GM12878 (cell line): ENCODE results near the gene PTPRF. TPM values are rescaled to one million over a fixed set of nuclear protein-coding genes. Genes with fewer than 3 reads are reported as not detected.

Experiments used
- ATAC-seq: fragments of 200-7000 bp; cut with Tn5 transposase; 3 replicates; pipeline ENCODE4 v1.9.1; 2020; ENCODE audit warnings: mild to moderate bottlenecking, moderate library complexity
- BruUV-seq: library from RNA; stranded (reverse); fragments of 400-500 nt; replicated peaks from 2 replicates; lab custom pipeline; 2021; lab: Mats Ljungman, UMichigan
- CTCF ChIA-PET: fragments of 300-600 bp; sonication (Branson Sonifier 250); formaldehyde crosslinking; extraction: SDS; loops from one replicate; lab custom pipeline; 2021; ENCODE audit warnings: inconsistent platforms; lab: Yijun Ruan, JAX
- POLR2A ChIA-PET: fragments of 350-600 bp; formaldehyde crosslinking; extraction: SDS; loops from one replicate; lab custom pipeline; 2021; ENCODE audit warnings: inconsistent platforms; lab: Charles Lee
- RAD21 ChIA-PET: fragments of 300-600 bp; sonication (Branson Sonifier 250); formaldehyde crosslinking; loops from one replicate; lab custom pipeline; 2023; ENCODE audit warnings: antibody characterized with exemption; ENCODE audit not compliant: unreplicated experiment; lab: Charles Lee
- SMC1A ChIA-PET: fragments of 300-600 bp; sonication (Branson Sonifier 250); formaldehyde crosslinking; loops from one replicate; lab custom pipeline; 2023; ENCODE audit not compliant: unreplicated experiment, uncharacterized antibody; lab: Charles Lee
- DNase-seq: peaks from one replicate; pipeline ENCODE4 v3.0.0-alpha.2; 2011; ENCODE audit warnings: low read depth, low spot score
- FAIRE-seq: peaks from 3 replicates; lab custom pipeline; 2011; peaks lifted over from hg19 to GRCh38; lab: Jason Lieb, UNC
- H2AFZ ChIP-seq: 2 replicates; pipeline ENCODE4 v1.6.0; 2011; ENCODE audit warnings: low read depth, low read length, control low read depth; ENCODE audit not compliant: control insufficient read depth
- H3K27ac ChIP-seq: 2 replicates; pipeline ENCODE4 v1.5.1; 2011; ENCODE audit warnings: control low read depth; ENCODE audit not compliant: control insufficient read depth, insufficient read depth
- H3K27me3 ChIP-seq, 2 experiments: replicated peaks in 1 of 2; 2 replicates each; pipeline versions ENCODE4 v1.6.0 to v1.6.1; 2011; ENCODE audit warnings: low read length in 1 of 2; ENCODE audit not compliant: control insufficient read depth in 2 of 2, insufficient read depth in 2 of 2
- H3K36me3 ChIP-seq, 2 experiments: 2 replicates each; pipeline ENCODE4 v1.5.1; 2011; ENCODE audit warnings: low read length in 1 of 2; ENCODE audit not compliant: control insufficient read depth in 2 of 2, insufficient read depth in 2 of 2
- H3K4me1 ChIP-seq: 2 replicates; pipeline ENCODE4 v1.6.1; 2011; ENCODE audit warnings: mild to moderate bottlenecking, low read length, moderate library complexity, mixed read lengths; ENCODE audit not compliant: control insufficient read depth, insufficient read depth
- H3K4me2 ChIP-seq: 2 replicates; pipeline ENCODE4 v1.6.0; 2011; ENCODE audit warnings: control low read depth; ENCODE audit not compliant: control insufficient read depth, insufficient read depth
- H3K4me3 ChIP-seq: fragments of 200-600 bp; sonication (generic); 2 replicates; pipeline ENCODE4 v1.5.1; 2016
- H3K79me2 ChIP-seq: 2 replicates; pipeline ENCODE4 v1.6.0; 2011; ENCODE audit warnings: low read length; ENCODE audit not compliant: control insufficient read depth, insufficient read depth
- H3K9ac ChIP-seq: 2 replicates; pipeline ENCODE4 v1.8.0; 2011; ENCODE audit warnings: low read length, control low read depth, mixed read lengths; ENCODE audit not compliant: control insufficient read depth, insufficient read depth
- H3K9me3 ChIP-seq: replicated peaks from 3 replicates; pipeline ENCODE4 v1.5.1; 2011; ENCODE audit warnings: mild to moderate bottlenecking, low read length; ENCODE audit not compliant: control insufficient read depth, insufficient read depth
- H4K20me1 ChIP-seq: 2 replicates; pipeline ENCODE4 v1.6.0; 2011; ENCODE audit not compliant: control insufficient read depth, insufficient read depth
- EED ChIP-seq: sonication (generic); IDR thresholded peaks from 2 replicates; pipeline ENCODE4 v1.6.1; 2016; ENCODE audit warnings: antibody characterized with exemption, low read depth
- RAD21 ChIP-seq: IDR thresholded peaks from 2 replicates; pipeline ENCODE4 v1.6.1; 2011; ENCODE audit warnings: mild to moderate bottlenecking, low read depth, low read length, moderate library complexity; ENCODE audit not compliant: insufficient read depth
- SMC3 ChIP-seq: IDR thresholded peaks from 2 replicates; pipeline ENCODE4 v1.6.1; 2011; ENCODE audit warnings: low read length, improper control_type of control experiment, borderline replicate concordance
- SUPT20H ChIP-seq: IDR thresholded peaks from 2 replicates; pipeline ENCODE4 v1.6.1; 2011; ENCODE audit warnings: low read depth, mild to moderate bottlenecking, low read length, moderate library complexity, borderline replicate concordance; ENCODE audit not compliant: control insufficient read depth
- USF2 ChIP-seq: IDR thresholded peaks from 2 replicates; pipeline ENCODE4 v1.6.1; 2011; ENCODE audit warnings: low read depth, low read length, improper control_type of control experiment, borderline replicate concordance
- WGBS: methylation state at CpG from one replicate; pipeline ENCODE4 v1.1.6; 2016; ENCODE audit warnings: low lambda C conversion rate; ENCODE audit not compliant: insufficient replicate concordance, insufficient coverage; ENCODE audit errors: missing lambda C conversion rate; 5-methylcytosine and 5-hydroxymethylcytosine counted together
- in situ Hi-C: fragments of 300-500 bp; cut with MboI; formaldehyde crosslinking; loops from 9 replicates; pipeline ENCODE4 v1.14.3; 2018; ENCODE audit warnings: mixed read lengths
- intact Hi-C: fragments of 100-400 bp; cut with micrococcal nuclease; formaldehyde crosslinking; loops from one replicate; pipeline ENCODE4 v1.14.2; 2022; ENCODE audit not compliant: unreplicated experiment
- polyA plus RNA-seq, 11 experiments: library from polyadenylated mRNA; depleted of rRNA in 4 of 11; unstranded in 6 of 11; stranded (reverse) in 5 of 11; fragments of >200 nt; fragmentation: Nextera tagmentation in 4 of 11; fragmentation: Illumina TruSeq in 1 of 11; extraction: Ambion mirVana in 4 of 11; extraction: Trizol in 1 of 11; gene quantifications; 1 replicate in 1 of 11; 2 replicates in 10 of 11; pipeline versions ENCODE4 v1.2.1 to v1.2.3, GENCODE V29; 2011 to 2016; ENCODE audit warnings: inconsistent platforms in 2 of 11, missing spikeins in 2 of 11, low read depth in 1 of 11
- total RNA-seq, 4 experiments: library from RNA; depleted of rRNA in 3 of 4; stranded (reverse); fragments of >200 nt in 3 of 4; fragmentation: Illumina TruSeq in 1 of 4; extraction: Trizol in 1 of 4; gene quantifications; 2 replicates each; pipeline versions ENCODE4 v1.2.1 to v1.2.3, GENCODE V29; 2013 to 2021
- TF ChIP-seq, protein P1 (sequence below): fragments of 150-350 bp; IDR thresholded peaks from 2 replicates; pipeline ENCODE4 v1.6.1; 2014; ENCODE audit warnings: mild to moderate bottlenecking, low read depth, low read length

Gene PTPRF
- total and polyA plus RNA-seq, 10 of the 15 experiments (the other 5 are each of a cell fraction or from before 2014, with no cell fraction given) = 0.04 to 2.6 (median 0.32) TPM

DNA sequence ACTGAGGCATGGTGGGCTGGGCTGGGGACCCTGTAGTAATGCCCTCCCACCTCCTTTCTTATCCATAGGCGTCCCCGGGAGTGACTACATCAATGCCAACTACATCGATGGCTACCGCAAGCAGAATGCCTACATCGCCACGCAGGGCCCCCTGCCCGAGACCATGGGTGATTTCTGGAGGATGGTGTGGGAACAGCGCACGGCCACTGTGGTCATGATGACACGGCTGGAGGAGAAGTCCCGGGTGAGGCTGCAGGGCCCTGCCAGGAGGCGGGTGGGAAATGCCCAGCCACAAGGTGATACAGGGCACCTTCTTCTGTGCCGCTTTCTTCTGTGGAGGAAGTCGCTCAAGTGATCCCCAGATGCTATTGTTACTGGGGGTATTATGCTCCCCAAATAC, 87.0 kb downstream of the PTPRF start:
- H3K36me3 ChIP-seq = no peaks in the 10 kb centered on the region
- WGBS = 58% methylated on average over 14 of the region's 14 CpGs
- DNase-seq = no peak
- H3K4me2 ChIP-seq = no peak overlapping the region
- H4K20me1 ChIP-seq = no peaks in the 10 kb centered on the region
- H3K9me3 ChIP-seq = no peaks in the 10 kb centered on the region
- H3K27me3 ChIP-seq = no peaks in the 10 kb centered on the region; a peak in 1 of 4 replicates
- no peak for FAIRE-seq
- RAD21 ChIA-PET = no interaction called here
- H2AFZ ChIP-seq = no peak overlapping the region
- H3K4me1 ChIP-seq = no peaks in the 10 kb centered on the region
- SMC1A ChIA-PET = no interaction called here
- H3K9ac ChIP-seq = no peak overlapping the region
- no peak for ATAC-seq
- POLR2A ChIA-PET = no interaction called here
- H3K27ac ChIP-seq = no peak overlapping the region
- no peak overlapping the region for H3K4me3 ChIP-seq
- CTCF ChIA-PET = no interaction called here
- TF ChIP-seq SUPT20H (no peak), EED (no peak), SMC3 (no peak), RAD21 (no peak), USF2 (no peak)
- TF ChIP-seq, protein P1, sequence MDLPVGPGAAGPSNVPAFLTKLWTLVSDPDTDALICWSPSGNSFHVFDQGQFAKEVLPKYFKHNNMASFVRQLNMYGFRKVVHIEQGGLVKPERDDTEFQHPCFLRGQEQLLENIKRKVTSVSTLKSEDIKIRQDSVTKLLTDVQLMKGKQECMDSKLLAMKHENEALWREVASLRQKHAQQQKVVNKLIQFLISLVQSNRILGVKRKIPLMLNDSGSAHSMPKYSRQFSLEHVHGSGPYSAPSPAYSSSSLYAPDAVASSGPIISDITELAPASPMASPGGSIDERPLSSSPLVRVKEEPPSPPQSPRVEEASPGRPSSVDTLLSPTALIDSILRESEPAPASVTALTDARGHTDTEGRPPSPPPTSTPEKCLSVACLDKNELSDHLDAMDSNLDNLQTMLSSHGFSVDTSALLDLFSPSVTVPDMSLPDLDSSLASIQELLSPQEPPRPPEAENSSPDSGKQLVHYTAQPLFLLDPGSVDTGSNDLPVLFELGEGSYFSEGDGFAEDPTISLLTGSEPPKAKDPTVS = no peak
- no TSS peak for BruUV-seq
- in situ Hi-C loops = no loop called here
- intact Hi-C loops = no loop called here
- H3K79me2 ChIP-seq = no peaks in the 10 kb centered on the region
